IPS-20b (cell line): Measurements from ENCODE around the gene DNAH2.

Source experiments
- H3K27ac ChIP-seq: one replicate; pipeline ENCODE4 v1.5.1; 2013; ENCODE audit warnings: low read length
- H3K27me3 ChIP-seq: 2 replicates; pipeline ENCODE4 v1.6.1; 2013; ENCODE audit warnings: mild to moderate bottlenecking, low read length, inconsistent platforms; ENCODE audit not compliant: insufficient read depth
- H3K36me3 ChIP-seq: 2 replicates; pipeline ENCODE4 v1.6.1; 2013; ENCODE audit warnings: low read depth, mild to moderate bottlenecking, inconsistent platforms, low read length, moderate library complexity; ENCODE audit not compliant: insufficient read depth
- H3K4me1 ChIP-seq: 2 replicates; pipeline ENCODE4 v1.6.1; 2013; ENCODE audit warnings: mild to moderate bottlenecking, control low read depth, inconsistent platforms, low read length, moderate library complexity; ENCODE audit not compliant: insufficient read depth
- H3K4me3 ChIP-seq: 2 replicates; pipeline ENCODE4 v1.5.1; 2013; ENCODE audit warnings: mild to moderate bottlenecking, low read length, inconsistent platforms
- H3K9ac ChIP-seq: 2 replicates; pipeline ENCODE4 v1.6.1; 2013; ENCODE audit warnings: low read depth, mild to moderate bottlenecking, inconsistent platforms, low read length, moderate library complexity
- H3K9me3 ChIP-seq: 2 replicates; pipeline ENCODE4 v1.6.1; 2013; ENCODE audit warnings: mild to moderate bottlenecking, low read depth, low read length, inconsistent platforms; ENCODE audit not compliant: insufficient read depth

DNAH2 gene

GRCh38 chr17:7833011-7833794 lies 115.7 kb downstream of the DNAH2 start:
- H3K27me3 ChIP-seq = peaks cover 49% of the 10 kb centered on the region
- H3K9ac ChIP-seq = no peak overlapping the region
- no peaks in the 10 kb centered on the region for H3K9me3 ChIP-seq
- H3K4me1 ChIP-seq = peaks cover 8% of the 10 kb centered on the region; the same call in 1 of the 2 replicates
- no peaks in the 10 kb centered on the region for H3K36me3 ChIP-seq
- peak overlapping the region; percentile 90 for H3K4me3 ChIP-seq
- H3K27ac ChIP-seq = no peak overlapping the region

GRCh38 chr17:7833795-7834541 lies 116.4 kb downstream of the DNAH2 start, which contains the start of gene KDM6B:
TSS of gene KDM6B (plus strand) at chr17:7834217. CDS start at chr17:7845555, 11,338 bp downstream.
- Histone ChIP-seq H3K36me3 (no peaks in the 10 kb centered on the region), H3K9ac (peak within 1 kb of the TSS; percentile 68; the same call in 1 of the 2 replicates), H3K4me1 (peaks cover 12% of the 10 kb centered on the region; the same call in 1 of the 2 replicates), H3K4me3 (peak within 1 kb of the TSS; percentile 90), H3K27me3 (peaks cover 55% of the 10 kb centered on the region), H3K27ac (no peak within 1 kb of the TSS), H3K9me3 (no peaks in the 10 kb centered on the region)

DNA sequence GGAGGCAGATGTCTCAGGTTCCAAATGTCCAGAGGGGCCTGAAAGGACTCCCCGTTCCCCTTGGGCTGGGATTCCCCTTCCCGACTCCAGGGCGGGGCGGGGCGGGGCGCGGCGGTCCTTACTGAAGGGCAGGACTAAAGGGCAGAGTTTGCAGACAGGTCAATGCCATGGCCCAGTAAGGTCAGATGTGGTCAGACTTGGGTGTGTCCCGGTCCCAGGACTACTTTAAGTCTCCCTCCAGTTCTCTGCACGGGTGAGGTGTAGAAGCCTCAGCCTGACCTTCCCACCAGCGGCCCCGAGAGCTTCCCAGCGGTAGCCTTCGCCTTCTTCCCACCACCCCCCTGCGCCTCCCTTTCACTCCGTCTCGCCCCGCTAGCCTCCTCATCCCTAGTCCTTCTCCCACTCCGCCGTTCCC lies 117.0 kb downstream of the DNAH2 start:
- H3K4me3 ChIP-seq = peak overlapping the region; percentile 90
- no peaks in the 10 kb centered on the region for H3K9me3 ChIP-seq
- peaks cover 57% of the 10 kb centered on the region for H3K27me3 ChIP-seq
- H3K27ac ChIP-seq = no peak overlapping the region
- no peaks in the 10 kb centered on the region for H3K36me3 ChIP-seq
- H3K4me1 ChIP-seq = peaks cover 12% of the 10 kb centered on the region; the same call in 1 of the 2 replicates
- no peak overlapping the region for H3K9ac ChIP-seq

DNA sequence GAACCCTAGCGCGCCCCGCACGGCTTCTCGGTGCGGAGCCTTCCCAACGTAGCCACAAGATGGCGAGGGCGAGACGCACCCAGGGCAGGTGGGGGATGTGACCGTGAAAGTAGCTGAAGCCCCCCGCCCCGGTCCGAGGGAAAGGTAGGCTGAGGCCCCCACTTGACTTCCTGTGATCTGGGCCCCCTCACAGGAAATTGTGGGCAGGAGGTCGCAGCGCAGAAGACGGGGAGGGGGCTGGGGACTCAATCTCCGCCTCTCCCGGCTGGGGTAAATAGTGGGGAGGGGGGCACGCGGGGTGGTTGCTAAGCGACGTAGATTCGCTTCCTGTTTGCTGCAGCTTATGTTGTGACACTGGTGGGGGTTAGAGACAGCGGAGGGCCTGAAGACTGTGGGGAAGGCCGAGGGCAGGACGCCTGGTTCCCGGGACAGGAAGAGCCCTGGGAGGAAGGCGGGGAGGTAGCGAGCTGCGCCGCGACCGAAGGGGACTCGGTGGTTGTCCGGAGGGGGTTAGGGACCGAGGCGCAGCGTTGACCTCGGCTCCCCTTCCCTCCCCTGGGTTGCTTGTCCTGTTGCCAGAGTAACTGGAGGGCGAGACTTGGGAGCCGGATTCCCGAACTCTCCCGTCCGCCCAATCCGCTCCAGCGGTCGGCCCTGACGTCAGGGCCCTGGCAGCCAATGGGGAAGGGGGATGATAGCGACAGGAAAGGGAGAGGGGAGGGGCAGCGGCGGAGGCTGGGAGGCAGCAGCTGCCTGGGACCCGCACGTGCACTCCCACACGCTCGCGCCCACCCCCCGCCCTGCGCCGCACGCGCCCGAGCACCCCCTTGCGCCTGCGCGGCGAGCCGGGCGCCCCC lies 117.6 kb downstream of the DNAH2 start:
- H3K4me3 ChIP-seq = peak overlapping the region; percentile 90
- H3K9ac ChIP-seq = peak overlapping the region; percentile 83; the same call in 1 of the 2 replicates
- H3K36me3 ChIP-seq = no peaks in the 10 kb centered on the region
- H3K27ac ChIP-seq = peak overlapping the region; percentile 27
- H3K27me3 ChIP-seq = peaks cover 60% of the 10 kb centered on the region
- H3K4me1 ChIP-seq = peaks cover 12% of the 10 kb centered on the region; the same call in 1 of the 2 replicates
- no peaks in the 10 kb centered on the region for H3K9me3 ChIP-seq

DNA sequence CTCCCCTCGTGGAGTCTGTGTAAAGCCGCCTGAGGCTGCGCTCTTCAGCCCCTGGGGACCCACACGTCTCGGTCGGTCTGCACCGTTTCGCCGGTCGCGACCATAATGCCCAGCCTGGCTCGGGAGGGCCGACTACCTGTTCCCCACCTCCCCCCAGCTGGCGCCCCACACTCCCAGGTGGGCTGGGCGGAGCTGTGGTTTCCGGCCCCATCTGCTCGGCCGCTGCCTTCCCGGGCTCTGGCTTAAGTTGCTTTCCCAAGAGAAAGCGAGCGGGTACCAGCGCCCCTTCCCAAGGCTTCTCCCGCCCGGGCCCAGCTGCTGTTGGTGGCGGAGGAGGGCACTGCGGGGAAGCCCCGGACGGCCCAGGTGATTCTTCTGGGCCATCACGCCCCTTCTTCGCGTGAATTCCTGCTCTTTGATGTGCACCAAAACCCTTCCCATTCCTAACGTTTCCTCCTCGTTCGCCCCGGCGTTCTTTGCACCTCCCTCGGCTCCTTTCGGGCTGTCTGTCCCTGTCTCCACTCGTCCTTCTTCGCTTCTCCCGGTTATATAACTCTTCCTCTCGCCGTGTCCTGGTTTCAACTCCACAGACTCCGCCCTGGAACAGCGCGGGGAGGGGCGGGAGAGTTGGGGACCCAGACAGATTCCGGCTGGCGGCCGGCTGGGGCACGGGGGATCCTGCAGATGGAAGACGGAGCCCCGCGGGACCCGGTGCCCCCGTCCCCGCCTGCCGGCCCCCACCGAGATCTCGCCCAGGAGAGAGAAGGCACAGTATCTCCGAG lies 118.5 kb downstream of the DNAH2 start:
- H3K27ac ChIP-seq = peak overlapping the region; percentile 27
- no peaks in the 10 kb centered on the region for H3K9me3 ChIP-seq
- H3K27me3 ChIP-seq = peaks cover 60% of the 10 kb centered on the region
- H3K9ac ChIP-seq = peak overlapping the region; percentile 83; the same call in 1 of the 2 replicates
- peak overlapping the region; percentile 90 for H3K4me3 ChIP-seq
- H3K36me3 ChIP-seq = no peaks in the 10 kb centered on the region
- peaks cover 12% of the 10 kb centered on the region; the same call in 1 of the 2 replicates for H3K4me1 ChIP-seq

DNA sequence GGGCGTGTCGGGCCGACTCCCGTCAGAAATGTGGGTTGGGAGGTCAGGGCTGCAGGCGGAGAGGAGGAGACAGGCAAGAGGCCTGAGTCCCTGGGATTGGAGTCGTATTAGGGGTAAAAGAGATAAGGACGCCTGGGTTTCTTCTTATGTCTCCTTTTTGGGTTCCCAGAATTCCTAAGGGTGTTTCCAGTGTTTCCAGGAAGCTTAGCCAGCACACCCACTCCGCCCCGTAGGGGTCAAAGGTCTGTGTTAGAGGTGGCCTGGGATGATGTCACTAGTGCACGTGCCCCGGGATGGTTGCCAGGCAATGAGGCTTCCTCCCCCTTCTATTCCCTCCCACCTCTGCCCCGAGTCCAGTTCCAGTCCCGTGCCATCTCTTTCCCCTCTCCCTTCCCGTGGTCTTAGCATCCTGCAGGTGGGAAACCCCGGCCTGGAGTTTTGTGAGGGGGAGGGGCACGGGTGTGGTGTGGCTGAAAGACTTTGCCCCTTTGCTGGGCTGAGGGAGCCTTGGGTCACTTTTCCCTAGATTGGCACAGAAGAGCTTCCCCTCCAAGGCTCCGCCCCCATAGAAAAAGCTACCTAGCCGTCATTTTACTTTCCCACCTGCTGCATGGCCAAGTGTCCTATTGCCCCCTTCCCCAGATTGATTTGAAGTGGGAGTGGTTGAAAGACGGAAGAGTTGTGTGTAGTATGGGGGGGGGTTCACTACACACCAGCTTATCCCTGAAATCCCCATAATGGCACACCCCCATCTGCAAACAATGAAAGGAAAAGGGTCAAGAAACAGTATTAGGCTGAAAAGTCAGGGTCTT lies 119.3 kb downstream of the DNAH2 start:
- H3K27me3 ChIP-seq = peaks cover 58% of the 10 kb centered on the region
- H3K9me3 ChIP-seq = no peaks in the 10 kb centered on the region
- H3K4me1 ChIP-seq = peaks cover 15% of the 10 kb centered on the region; the same call in 1 of the 2 replicates
- H3K9ac ChIP-seq = peak overlapping the region; percentile 83; the same call in 1 of the 2 replicates
- H3K27ac ChIP-seq = peak overlapping the region; percentile 27
- H3K4me3 ChIP-seq = peak overlapping the region; percentile 90
- H3K36me3 ChIP-seq = no peaks in the 10 kb centered on the region

DNA sequence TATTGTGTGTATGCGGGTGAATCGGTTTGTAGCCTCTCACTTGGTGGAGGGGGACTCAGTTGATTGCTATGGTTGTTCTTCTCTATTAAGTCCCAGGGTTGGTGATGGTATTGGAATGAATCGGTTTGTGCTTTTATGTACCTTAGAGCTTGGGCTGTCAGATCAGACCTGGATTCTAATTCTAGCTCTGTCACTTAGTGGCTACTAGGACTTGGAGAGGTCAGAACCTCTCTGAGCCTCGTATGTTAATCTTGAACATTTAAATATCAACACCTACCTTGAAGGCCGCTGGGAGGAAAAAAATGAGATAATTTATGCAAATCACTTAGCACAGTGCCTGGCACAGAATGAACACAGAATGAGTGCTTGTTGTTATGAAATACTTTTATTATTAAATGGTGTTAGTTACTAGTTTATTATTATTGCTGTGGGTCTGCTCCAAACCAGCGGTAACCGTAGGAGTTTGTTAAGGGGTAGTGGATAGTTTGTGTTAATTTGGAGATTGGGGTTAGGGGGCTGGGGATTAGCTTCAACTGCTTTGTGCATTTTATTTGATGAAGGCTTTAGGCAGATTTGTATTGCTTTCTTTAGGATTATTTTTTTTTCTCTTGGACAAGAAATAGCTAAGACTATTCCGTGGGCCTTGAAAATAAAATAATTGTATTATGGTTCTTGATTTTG lies 120.0 kb downstream of the DNAH2 start:
- peaks cover 15% of the 10 kb centered on the region; the same call in 1 of the 2 replicates for H3K4me1 ChIP-seq
- H3K27me3 ChIP-seq = peaks cover 54% of the 10 kb centered on the region
- H3K9ac ChIP-seq = peak overlapping the region; percentile 17; the same call in 1 of the 2 replicates
- H3K27ac ChIP-seq = no peak overlapping the region
- H3K36me3 ChIP-seq = no peaks in the 10 kb centered on the region
- H3K4me3 ChIP-seq = peak overlapping the region; percentile 90
- no peaks in the 10 kb centered on the region for H3K9me3 ChIP-seq

- no peaks in the 10 kb centered on the region for H3K36me3 ChIP-seq
- no peak overlapping the region for H3K27ac ChIP-seq
- H3K9ac ChIP-seq = peak overlapping the region; percentile 20; the same call in 1 of the 2 replicates
- peak overlapping the region; percentile 90 for H3K4me3 ChIP-seq
- peaks cover 54% of the 10 kb centered on the region for H3K27me3 ChIP-seq
- H3K4me1 ChIP-seq = peaks cover 15% of the 10 kb centered on the region; the same call in 1 of the 2 replicates
- no peaks in the 10 kb centered on the region for H3K9me3 ChIP-seq
Measured at GRCh38 chr17:7838090-7839075, 120.8 kb downstream of the DNAH2 start.
